Measurements from ENCODE around the gene RGS17.
A peak's percentile ranks its signal among the peaks of the same experiment; 100 is the strongest.

Gene RGS17

GRCh38 chr6:152983637-152984512 lies 147.2 kb downstream of the RGS17 start (continued):
- TF ChIP-seq ZNF280D (tag by site-specific recombination; IDR thresholded peaks at IDR 0.05) (no peak), MZF1 (tag by site-specific recombination; IDR thresholded peaks at IDR 0.05; ENCODE audit: borderline replicate concordance) (no peak), ZBTB17 (tag by site-specific recombination; IDR thresholded peaks at IDR 0.05) (peak; percentile 14; the same call in 1 of the 2 replicates), GFI1B (tag by site-specific recombination; IDR thresholded peaks at IDR 0.05) (no peak), ZNF133 (tag by site-specific recombination; IDR thresholded peaks at IDR 0.05) (no peak)

- Histone ChIP-seq H3K4me3 (ENCODE audit: low read depth, low read length) (peak within 1 kb of the TSS; percentile 100), H3K4me1 (ENCODE audit: control insufficient read depth, insufficient read depth, low read length) (peaks cover 3% of the 10 kb centered on the region; the same call in 1 of the 2 replicates), H3K27ac (ENCODE audit: extremely low read depth, low read depth, low read length) (peak within 1 kb of the TSS; percentile 96), H3K9me3 (ENCODE audit: control insufficient read depth, insufficient read depth, low read depth, low read length) (no peaks in the 10 kb centered on the region), H3K36me3 (ENCODE audit: control insufficient read depth in 2 of 2, insufficient read depth in 1 of 2, low read length in 2 of 2) (peaks cover 5 to 52% of the 10 kb centered on the region in 2 experiments)
- ChIA-PET CTCF (interaction anchor here (0.7 to 0.9 kb wide), 2 partner anchors 18 to 715 kb away, joined by 3 read pairs; no protein-coding TSS in a partner anchor), POLR2A (interaction anchor here (0.6 to 1.9 kb wide), 18 partner anchors 9 to 498 kb away, joined by 3 to 55 read pairs (median 4); partner anchors contain the start of genes MTRF1L and RGS17)
- TF ChIP-seq ZNF660 (tag by site-specific recombination; IDR thresholded peaks at IDR 0.05) (peak; percentile 20; the same call in 1 of the 2 replicates), ZNF174 (tag by site-specific recombination; IDR thresholded peaks at IDR 0.05) (no peak), ZBTB11 (tag by site-specific recombination; conservative IDR thresholded peaks at IDR 0.05; ENCODE audit: low read depth) (peak; percentile 56), ZNF514 (tag by site-specific recombination; IDR thresholded peaks at IDR 0.05) (no peak), ZNF707 (tag by site-specific recombination; IDR thresholded peaks at IDR 0.05) (no peak), KLF9 (tag by site-specific recombination; IDR thresholded peaks at IDR 0.05; ENCODE audit: low read depth) (peak; percentile 42), ZNF18 (tag by site-specific recombination; IDR thresholded peaks at IDR 0.05) (no peak), ZXDB (tag by site-specific recombination; IDR thresholded peaks at IDR 0.05) (peak; percentile 53; the same call in 1 of the 2 replicates), SCRT2 (tag by site-specific recombination; IDR thresholded peaks at IDR 0.05) (peak; percentile 90), ZNF501 (tag by site-specific recombination; IDR thresholded peaks at IDR 0.05) (peak; percentile 83; the same call in 1 of the 2 replicates), ZNF585B (tag by site-specific recombination; IDR thresholded peaks at IDR 0.05) (no peak), REST (tag by site-specific recombination; IDR thresholded peaks at IDR 0.05) (0 out of 2 replicates have a peak, but pooled peaks have one; percentile 4), PBX3 (CRISPR knock-in tag; IDR thresholded peaks at IDR 0.05) (peak; percentile 72; the same call in 1 of the 2 replicates), ZNF311 (tag by site-specific recombination; IDR thresholded peaks at IDR 0.05; ENCODE audit: borderline replicate concordance) (no peak)
Measured at GRCh38 chr6:152982904-152983636, 148.0 kb downstream of the RGS17 start, which contains the start of gene FBXO5. FBXO5 (minus strand) TSS chr6:152983041; CDS start chr6:152982959, 82 bp downstream.
